SH-SY5Y (cell line): ENCODE measurements around the gene GFM1.

Experiments
- GATA2 ChIP-seq: IDR thresholded peaks from 2 replicates; pipeline ENCODE4 v1.6.1; 2011; ENCODE audit warnings: mild to moderate bottlenecking, low read depth, low read length
- GATA3 ChIP-seq: IDR thresholded peaks from 2 replicates; pipeline ENCODE4 v1.6.1; 2011; ENCODE audit warnings: low read depth, mild to moderate bottlenecking, low read length, moderate library complexity

GFM1 gene

GRCh38 chr3:158660711-158661110 lies 16.4 kb downstream of the GFM1 start:
- TF ChIP-seq GATA2 (no peak), GATA3 (no peak)

DNA sequence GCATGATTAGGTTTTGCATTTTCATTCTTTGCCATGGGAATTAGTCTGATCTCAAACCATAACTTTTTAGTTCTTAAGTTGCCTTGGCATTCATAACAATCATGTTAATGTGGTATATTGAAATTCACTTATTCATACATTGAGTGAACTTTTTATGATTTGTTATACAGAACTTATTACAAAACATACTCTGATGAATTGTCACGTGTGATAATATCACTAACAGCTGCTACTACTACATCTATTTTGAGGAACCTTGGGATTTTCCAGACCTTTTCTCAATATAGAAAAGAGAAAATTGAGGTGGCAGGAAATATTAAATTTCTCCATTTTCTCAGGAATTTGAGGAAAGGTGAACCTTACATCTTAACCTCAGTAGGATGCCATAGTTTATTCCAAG lies 18.9 kb downstream of the GFM1 start:
- TF ChIP-seq GATA3, result no peak
- no peak for TF ChIP-seq GATA2

DNA sequence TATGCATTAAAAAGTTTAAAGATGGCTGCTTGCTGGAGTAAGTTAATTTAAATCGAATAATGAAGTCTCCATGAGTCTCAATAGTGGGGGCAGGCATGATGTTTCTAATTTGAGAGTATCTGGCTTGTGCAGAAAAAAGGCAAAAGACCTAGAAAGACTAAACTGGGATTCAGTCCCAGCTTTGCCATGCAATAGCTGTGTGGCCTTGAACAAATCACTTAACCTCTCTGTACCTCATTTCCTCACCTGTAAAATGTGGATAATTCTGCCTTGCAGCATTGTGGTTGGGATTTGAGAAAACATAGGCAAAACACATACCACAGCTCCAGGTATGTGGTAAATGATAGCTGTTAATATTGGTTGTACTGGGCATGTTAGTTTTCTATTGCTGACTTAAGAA lies 19.5 kb downstream of the GFM1 start:
- TF ChIP-seq GATA2 (no peak), GATA3 (no peak)

DNA sequence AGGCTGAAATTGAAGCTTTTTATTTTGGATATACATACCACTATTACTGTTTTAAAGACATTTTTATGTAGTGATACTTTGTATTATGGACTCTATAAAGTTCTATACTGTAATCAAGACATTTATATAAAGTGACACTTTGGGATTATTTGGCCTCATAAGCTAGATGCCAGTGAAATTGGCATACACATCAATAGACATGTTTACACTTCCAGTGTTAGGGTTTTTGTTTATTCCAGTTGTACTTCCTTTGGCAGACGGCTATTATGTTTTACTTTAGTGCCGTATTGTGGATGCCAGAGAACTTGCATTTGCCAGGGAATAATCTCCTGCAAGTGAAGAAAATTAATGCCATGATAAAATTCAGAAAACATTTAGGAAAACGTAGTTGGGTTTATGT lies 22.1 kb downstream of the GFM1 start:
- TF ChIP-seq GATA2, result no peak
- TF ChIP-seq GATA3, result no peak

- TF ChIP-seq GATA2, result no peak
- TF ChIP-seq GATA3, result no peak
Observed at GRCh38 chr3:158668506-158668905, 24.2 kb downstream of the GFM1 start.

DNA sequence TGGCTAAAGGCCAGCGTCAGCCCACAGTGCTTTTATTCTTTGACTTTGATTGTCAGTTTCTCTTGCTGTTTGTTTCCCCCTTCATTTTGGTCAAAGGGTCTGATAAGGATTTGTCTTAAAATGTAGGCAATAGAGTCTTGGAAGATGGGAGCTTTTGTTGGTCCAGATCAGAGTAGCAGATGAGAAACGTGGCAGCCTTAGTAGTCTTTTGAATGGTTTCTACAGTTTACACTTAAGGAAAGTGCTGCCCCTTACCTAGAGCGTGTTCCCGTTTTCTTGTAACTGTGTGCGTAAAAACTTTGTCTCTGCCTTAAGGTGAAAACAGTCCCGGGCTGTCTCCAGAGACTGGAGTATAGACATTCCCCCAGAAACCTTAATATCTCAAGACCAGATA lies 27.5 kb downstream of the GFM1 start:
- TF ChIP-seq GATA3, result no peak
- no peak for TF ChIP-seq GATA2

DNA sequence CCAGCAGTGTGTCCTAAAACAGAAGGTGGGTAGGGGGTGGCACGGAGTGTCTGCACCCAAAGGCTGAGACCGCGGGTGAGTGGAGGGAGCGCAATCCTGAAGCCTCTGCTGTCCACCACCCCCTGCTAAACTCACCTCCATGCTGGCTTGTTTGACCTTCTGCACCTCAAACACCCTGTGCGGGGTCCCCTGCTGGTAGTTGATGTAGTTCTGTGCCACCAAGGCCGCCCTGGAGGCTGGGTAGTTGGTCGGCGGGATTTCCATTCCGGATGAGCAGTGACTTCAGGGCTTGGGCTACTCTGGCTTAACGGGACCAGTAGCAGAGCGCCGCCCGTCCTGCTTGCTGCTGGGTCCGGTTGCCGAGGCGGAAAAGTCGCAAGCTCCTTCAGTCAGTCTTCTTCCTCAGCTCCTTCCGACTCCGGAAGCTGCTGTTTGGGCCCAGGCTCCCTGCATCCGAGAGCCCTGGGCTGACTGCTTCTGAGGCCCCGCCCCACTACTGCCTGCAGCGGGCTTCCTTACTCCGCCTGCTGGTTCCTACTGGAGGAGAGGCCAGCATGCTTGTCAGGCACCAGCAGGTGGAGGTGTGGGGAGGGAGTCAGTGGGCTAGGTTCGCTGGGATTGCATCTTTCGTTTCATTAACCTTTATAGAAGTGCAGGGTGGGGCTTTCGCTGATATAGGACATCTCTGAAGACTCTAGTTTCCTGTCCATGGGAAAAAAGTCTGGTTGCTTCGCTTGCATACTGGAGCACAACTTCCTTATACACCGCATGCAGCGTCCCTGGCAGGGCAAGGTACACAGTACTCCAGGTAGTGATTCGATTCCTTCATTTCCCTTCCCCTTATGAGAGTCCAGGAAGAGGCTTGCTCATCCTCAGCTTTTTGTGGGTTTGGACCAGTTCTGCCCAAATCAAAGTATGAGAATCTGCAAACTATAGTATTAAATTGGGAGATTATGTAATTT lies 28.2 kb downstream of the GFM1 start, which contains the start of gene LXN:
TSS of gene LXN (minus strand) at position 434 of the 962 bp plus-strand sequence. CDS start at position 264, 170 bp downstream.
- TF ChIP-seq GATA3 (no peak), GATA2 (no peak)

- TF ChIP-seq GATA2 (no peak), GATA3 (no peak)
Observed at GRCh38 chr3:158678687-158679086, 34.4 kb downstream of the GFM1 start.

DNA sequence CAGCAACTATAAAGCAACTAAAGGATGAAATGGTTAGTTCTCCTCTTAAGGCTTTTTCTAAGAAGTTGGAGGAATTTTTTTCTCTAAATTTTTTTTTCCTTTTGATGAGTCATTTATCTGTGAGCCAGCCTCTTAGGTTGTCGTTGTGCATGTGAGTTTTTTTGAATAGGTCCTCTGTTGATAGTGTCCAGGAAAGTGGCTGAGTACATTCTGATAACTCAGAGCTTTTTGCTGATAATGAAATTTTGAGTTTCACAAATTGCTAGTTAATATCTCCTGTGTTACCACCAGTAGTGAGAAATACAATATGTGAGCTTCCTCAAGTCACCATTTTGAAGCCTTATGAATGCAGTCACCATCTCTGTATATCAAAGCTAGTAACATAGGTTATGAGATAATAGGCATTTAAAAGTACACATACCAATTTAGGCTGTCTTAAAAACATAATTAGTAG lies 35.2 kb downstream of the GFM1 start:
- no peak for TF ChIP-seq GATA3
- no peak for TF ChIP-seq GATA2

DNA sequence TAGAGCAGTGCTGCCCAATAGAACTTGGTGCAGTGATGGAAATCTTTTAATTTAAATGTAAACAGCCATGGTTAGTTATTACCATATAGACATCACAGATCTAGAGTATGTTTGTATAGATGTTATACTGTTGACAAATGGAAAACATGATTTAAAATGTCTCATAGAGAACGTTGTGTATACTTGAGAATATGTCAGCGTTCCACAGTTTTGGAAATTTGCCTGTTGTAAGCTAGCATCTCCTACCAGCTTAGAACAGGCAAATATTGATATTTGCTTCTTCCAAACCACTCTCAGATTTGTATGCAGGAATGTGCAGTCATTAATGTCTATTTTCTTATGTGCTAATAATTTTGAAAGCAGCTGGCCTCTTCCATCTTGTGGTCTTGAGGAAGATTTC lies 36.5 kb downstream of the GFM1 start:
- TF ChIP-seq GATA2 (no peak), GATA3 (no peak)

DNA sequence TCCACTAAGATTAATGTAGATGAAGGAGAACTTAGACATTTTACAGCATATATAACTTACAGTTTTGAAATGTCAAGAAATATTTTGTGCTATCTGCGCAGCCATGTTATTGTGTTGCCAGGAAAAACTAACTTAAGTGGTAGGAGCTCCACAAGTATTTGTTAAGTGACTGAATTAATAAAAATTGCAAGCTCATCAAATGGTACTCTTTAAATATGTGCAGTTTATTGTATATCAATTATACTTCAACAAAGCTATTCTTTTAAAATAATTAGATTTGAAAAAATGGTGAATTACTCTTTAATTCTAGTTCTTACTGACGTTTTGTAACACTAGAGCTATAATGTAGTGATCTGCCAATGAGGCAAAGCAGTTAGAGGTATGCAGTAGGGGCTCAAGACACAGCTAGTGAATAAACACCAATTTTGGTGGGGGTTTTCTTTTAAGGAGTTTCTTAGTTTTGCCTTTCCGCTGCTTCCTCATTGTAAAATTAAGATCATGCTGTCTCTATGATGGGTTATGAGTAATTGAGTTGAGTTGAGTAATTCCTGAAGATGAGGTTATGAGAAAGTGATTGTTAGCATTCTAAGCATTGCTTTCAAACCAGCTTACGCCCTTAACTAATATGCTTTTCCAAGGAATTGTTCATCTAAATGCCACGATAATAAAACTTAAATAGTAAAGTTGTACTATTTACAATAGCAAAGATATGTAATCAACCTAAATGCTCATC lies 39.1 kb downstream of the GFM1 start:
- TF ChIP-seq GATA3, result no peak

DNA sequence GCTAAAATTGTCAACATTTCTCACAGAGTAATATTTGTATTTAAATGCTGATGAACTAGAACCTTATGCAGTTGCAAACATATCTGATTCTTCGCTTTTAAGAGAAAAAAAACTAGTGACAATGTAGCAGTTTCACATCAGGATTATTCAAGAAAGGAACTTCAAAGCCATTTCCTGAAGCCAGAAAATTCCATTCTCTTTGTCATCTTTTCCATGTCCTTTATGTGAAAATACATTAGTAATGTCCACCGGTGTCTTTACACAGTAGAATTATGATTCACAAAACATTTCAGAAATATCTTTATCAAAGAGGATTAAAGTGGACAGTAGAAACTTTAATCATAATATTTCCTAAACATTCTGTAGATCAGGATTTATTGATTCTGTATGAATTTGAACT lies 40.8 kb downstream of the GFM1 start:
- TF ChIP-seq GATA2, result no peak
- TF ChIP-seq GATA3, result no peak

- TF ChIP-seq GATA3 (no peak), GATA2 (no peak)
Observed at GRCh38 chr3:158696618-158697017, 52.3 kb downstream of the GFM1 start.

DNA sequence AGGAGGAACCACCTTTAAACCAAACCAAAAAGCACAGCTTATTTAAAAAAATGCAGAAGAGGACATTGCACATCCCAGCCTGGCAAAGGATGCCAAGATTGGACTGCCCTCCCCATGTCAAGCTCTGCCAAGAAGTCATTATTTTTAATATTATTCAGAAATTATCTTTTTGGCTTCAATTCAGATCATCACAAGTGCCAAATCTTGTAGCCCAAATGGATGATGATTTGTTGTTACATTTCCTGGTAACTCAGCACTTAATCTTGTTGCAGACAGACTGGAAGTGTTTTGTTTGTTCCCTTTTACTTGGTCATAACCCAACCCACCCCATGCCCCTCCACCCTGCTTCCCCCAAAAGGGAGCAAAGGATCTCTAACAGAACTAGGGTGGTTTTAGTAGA lies 56.2 kb downstream of the GFM1 start:
- TF ChIP-seq GATA3 (no peak), GATA2 (no peak)
